ENCODE measurements around the gene PLPPR3.

The PLPPR3 gene

DNA sequence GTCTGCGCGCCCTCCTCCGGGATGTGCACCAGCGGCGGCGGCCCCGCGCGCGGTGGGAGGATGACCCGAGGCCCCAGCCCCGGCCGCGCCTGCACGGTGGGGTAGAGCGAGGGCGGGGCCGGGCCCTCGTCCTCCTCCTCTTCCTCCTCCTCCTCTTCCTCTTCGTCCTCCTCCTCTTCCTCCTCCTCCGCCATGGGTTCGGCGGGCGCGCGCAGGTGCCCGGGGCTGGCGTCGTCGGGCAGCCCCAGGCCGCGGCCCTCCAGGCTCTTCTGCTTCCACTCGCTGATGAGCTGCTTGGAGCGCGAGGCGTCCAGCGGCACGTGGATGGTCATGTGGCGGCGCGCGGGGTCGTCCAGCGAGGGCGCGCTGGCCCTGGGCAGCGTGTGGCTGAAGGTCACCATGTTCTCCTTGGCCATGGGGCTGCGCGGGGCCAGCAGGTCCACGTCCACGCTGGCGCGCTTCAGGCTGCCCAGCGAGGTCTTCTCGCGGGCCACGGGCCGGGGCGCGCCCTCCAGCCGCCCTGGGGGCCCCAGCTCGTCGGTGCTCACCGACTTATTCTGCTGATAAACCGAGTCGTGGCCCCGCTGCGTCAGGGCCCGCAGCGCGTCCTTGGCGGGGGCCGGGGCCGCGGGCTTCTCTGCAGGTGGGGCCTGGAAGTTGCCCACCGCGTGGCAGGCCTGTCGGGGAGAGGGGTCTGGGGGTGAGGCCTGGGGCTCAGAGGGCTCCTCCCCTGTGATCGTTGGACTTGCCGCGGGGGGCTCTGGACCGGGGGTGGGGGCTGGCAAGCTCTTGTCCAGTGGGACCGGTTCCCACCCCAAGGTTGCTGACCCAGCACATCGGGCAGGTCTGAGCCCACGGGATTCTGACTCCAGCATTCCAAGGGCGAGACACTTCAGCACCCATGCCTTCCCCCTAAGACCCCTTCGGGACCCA lies 8.3 kb downstream of the PLPPR3 start:
- DNase-seq (ENCODE audit: low spot score): no peak
- H3K4me3 ChIP-seq: no peak overlapping the region
- no peak for TF ChIP-seq CTCF (IDR thresholded peaks at IDR 0.05)
- H3K27ac ChIP-seq: no peak overlapping the region

DNA sequence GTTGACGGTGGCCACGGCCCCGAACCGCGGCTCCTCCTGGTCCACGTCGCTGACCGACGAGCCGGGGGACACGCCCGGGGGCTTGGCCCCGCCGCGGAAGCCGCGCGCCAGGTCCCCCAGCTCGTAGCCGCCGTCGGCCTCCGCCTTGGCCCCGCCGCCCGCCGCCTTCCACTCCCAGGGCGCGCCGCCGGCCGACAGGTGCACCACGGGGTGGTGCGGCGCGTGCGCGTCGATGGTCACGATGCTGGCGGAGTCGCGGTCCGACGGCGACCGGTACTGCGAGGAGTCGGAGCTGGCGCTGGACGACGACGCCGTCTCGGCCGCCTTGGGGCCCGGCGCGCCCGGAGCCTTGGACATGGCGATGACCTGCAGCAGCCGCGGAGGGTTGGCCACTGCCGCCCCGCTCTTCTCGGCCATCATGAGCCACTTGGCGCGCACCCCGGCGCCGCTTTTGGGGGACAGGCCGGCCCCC lies 9.0 kb downstream of the PLPPR3 start:
- Histone ChIP-seq H3K27ac (no peak overlapping the region), H3K4me3 (no peak overlapping the region)
- no peak for DNase-seq (ENCODE audit: low spot score)
- no peak for TF ChIP-seq CTCF (IDR thresholded peaks at IDR 0.05)

DNA sequence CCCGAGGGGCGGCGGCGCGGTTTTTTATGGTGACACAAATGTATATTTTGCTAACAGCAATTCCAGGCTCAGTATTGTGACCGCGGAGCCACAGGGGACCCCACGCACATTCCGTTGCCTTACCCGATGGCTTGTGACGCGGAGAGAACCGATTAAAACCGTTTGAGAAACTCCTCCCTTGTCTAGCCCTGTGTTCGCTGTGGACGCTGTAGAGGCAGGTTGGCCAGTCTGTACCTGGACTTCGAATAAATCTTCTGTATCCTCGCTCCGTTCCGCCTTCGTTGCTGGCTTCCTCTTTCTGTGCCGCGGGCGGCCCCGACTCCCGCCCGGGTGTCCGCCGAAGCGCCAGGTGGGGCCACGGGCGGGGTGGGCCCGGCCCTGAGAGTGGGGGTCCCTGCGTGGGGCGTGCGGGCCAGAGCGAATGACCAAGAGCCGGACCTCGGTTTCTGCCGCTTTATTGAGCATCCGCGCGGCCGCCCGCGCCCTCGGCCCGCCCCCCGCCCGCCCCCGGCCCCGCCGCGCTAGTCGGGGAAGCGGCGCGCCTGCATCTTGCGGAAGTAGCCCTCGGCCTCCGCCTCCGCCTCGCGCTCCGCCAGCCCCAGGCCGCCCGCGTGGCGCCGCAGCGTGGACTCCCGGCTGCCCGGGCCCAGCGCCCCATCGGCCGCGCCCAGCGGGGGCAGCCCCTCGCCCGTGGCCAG lies 9.6 kb downstream of the PLPPR3 start:
- no peak overlapping the region for H3K27ac ChIP-seq
- no peak overlapping the region for H3K4me3 ChIP-seq
- no peak for DNase-seq (ENCODE audit: low spot score)
- TF ChIP-seq CTCF (IDR thresholded peaks at IDR 0.05): no peak

GRCh38 chr19:811506-812048 lies 10.2 kb downstream of the PLPPR3 start:
- Histone ChIP-seq H3K27ac (no peak overlapping the region), H3K4me3 (no peak overlapping the region)
- DNase-seq (ENCODE audit: low spot score): no peak

DNA sequence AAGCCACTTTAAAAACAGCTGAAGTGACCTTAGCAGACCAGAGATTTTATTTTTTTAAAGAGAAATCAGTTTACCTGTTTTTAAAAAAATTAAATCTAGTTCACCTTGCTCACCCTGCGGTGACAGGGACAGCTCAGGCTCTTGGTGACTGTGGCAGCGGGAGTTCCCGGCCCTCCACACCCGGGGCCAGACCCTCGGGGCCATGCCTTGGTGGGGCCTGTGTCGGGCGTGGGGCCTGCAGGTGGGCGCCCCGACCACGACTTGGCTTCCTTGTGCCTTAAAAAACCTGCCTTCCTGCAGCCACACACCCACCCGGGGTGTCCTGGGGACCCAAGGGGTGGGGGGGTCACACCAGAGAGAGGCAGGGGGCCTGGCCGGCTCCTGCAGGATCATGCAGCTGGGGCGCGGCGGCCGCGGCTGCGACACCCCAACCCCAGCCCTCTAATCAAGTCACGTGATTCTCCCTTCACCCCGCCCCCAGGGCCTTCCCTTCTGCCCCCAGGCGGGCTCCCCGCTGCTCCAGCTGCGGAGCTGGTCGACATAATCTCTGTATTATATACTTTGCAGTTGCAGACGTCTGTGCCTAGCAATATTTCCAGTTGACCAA lies 10.8 kb downstream of the PLPPR3 start:
- Histone ChIP-seq H3K27ac (no peak overlapping the region), H3K4me3 (no peak overlapping the region)
- no peak for TF ChIP-seq CTCF (IDR thresholded peaks at IDR 0.05)
- no peak for DNase-seq (ENCODE audit: low spot score)

More at GRCh38 chr19:811506-812048, 10.2 kb downstream of the PLPPR3 start:
- no peak for TF ChIP-seq CTCF (IDR thresholded peaks at IDR 0.05)

DNA sequence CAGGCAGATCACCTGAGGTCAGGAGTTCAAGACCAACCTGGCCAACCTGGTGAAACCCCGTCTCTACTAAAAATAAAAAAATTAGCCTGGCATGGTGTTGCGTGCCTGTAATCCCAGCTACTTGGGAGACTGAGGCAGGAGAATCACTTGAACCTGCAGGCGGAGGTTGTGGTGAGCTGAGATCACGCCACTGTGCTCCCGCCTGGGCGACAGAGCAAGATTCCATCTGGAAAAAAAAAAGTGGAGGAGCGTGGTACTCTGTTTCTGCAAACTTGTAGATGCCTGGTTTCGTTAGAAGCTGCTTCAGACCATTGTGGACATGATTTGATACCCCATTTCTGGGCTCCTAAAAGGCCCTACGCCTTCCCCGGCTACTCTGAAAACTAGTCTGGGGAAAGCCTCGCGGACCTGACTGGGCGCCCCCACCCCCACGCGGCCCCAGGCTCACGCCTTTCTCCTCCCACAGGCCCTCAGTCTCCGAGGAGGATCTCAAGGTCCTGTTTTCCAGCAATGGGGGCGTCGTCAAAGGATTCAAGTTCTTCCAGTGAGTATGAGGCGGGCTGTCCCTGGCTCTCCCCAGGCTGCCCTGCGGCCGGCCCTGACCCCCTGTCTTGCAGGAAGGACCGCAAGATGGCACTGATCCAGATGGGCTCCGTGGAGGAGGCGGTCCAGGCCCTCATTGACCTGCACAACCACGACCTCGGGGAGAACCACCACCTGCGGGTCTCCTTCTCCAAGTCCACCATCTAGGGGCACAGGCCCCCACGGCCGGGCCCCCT lies 11.5 kb downstream of the PLPPR3 start:
- no peak overlapping the region for H3K4me3 ChIP-seq
- TF ChIP-seq CTCF (IDR thresholded peaks at IDR 0.05): no peak
- H3K27ac ChIP-seq: no peak overlapping the region
- no peak for DNase-seq (ENCODE audit: low spot score)

Measured in coronary artery (tissue), 2 donors.